GM12878 (cell line): Measurements from ENCODE around the gene RASGRF1. TPM values are rescaled to one million over a fixed set of nuclear protein-coding genes. Genes with fewer than 3 reads are reported as not detected.
A peak's percentile ranks its signal among the peaks of the same experiment; 100 is the strongest.

Experiments used
- ATAC-seq: fragments of 200-7000 bp; cut with Tn5 transposase; 3 replicates; pipeline ENCODE4 v1.9.1; 2020; ENCODE audit warnings: mild to moderate bottlenecking, moderate library complexity
- BruUV-seq: library from RNA; stranded (reverse); fragments of 400-500 nt; replicated peaks from 2 replicates; lab custom pipeline; 2021; lab: Mats Ljungman, UMichigan
- CTCF ChIA-PET: fragments of 300-600 bp; sonication (Branson Sonifier 250); formaldehyde crosslinking; extraction: SDS; loops from one replicate; lab custom pipeline; 2021; ENCODE audit warnings: inconsistent platforms; lab: Yijun Ruan, JAX
- POLR2A ChIA-PET: fragments of 350-600 bp; formaldehyde crosslinking; extraction: SDS; loops from one replicate; lab custom pipeline; 2021; ENCODE audit warnings: inconsistent platforms; lab: Charles Lee
- RAD21 ChIA-PET: fragments of 300-600 bp; sonication (Branson Sonifier 250); formaldehyde crosslinking; loops from one replicate; lab custom pipeline; 2023; ENCODE audit warnings: antibody characterized with exemption; ENCODE audit not compliant: unreplicated experiment; lab: Charles Lee
- SMC1A ChIA-PET: fragments of 300-600 bp; sonication (Branson Sonifier 250); formaldehyde crosslinking; loops from one replicate; lab custom pipeline; 2023; ENCODE audit not compliant: unreplicated experiment, uncharacterized antibody; lab: Charles Lee
- DNase-seq: peaks from one replicate; pipeline ENCODE4 v3.0.0-alpha.2; 2011; ENCODE audit warnings: low read depth, low spot score
- FAIRE-seq: peaks from 3 replicates; lab custom pipeline; 2011; peaks lifted over from hg19 to GRCh38; lab: Jason Lieb, UNC
- H2AFZ ChIP-seq: 2 replicates; pipeline ENCODE4 v1.6.0; 2011; ENCODE audit warnings: low read depth, low read length, control low read depth; ENCODE audit not compliant: control insufficient read depth
- H3K27ac ChIP-seq: 2 replicates; pipeline ENCODE4 v1.5.1; 2011; ENCODE audit warnings: control low read depth; ENCODE audit not compliant: control insufficient read depth, insufficient read depth
- H3K27me3 ChIP-seq, 2 experiments: replicated peaks in 1 of 2; 2 replicates each; pipeline versions ENCODE4 v1.6.0 to v1.6.1; 2011; ENCODE audit warnings: low read length in 1 of 2; ENCODE audit not compliant: control insufficient read depth in 2 of 2, insufficient read depth in 2 of 2
- H3K36me3 ChIP-seq, 2 experiments: 2 replicates each; pipeline ENCODE4 v1.5.1; 2011; ENCODE audit warnings: low read length in 1 of 2; ENCODE audit not compliant: control insufficient read depth in 2 of 2, insufficient read depth in 2 of 2
- H3K4me1 ChIP-seq: 2 replicates; pipeline ENCODE4 v1.6.1; 2011; ENCODE audit warnings: mild to moderate bottlenecking, low read length, moderate library complexity, mixed read lengths; ENCODE audit not compliant: control insufficient read depth, insufficient read depth
- H3K4me2 ChIP-seq: 2 replicates; pipeline ENCODE4 v1.6.0; 2011; ENCODE audit warnings: control low read depth; ENCODE audit not compliant: control insufficient read depth, insufficient read depth
- H3K4me3 ChIP-seq: fragments of 200-600 bp; sonication (generic); 2 replicates; pipeline ENCODE4 v1.5.1; 2016
- H3K79me2 ChIP-seq: 2 replicates; pipeline ENCODE4 v1.6.0; 2011; ENCODE audit warnings: low read length; ENCODE audit not compliant: control insufficient read depth, insufficient read depth
- H3K9ac ChIP-seq: 2 replicates; pipeline ENCODE4 v1.8.0; 2011; ENCODE audit warnings: low read length, control low read depth, mixed read lengths; ENCODE audit not compliant: control insufficient read depth, insufficient read depth
- H3K9me3 ChIP-seq: replicated peaks from 3 replicates; pipeline ENCODE4 v1.5.1; 2011; ENCODE audit warnings: mild to moderate bottlenecking, low read length; ENCODE audit not compliant: control insufficient read depth, insufficient read depth
- H4K20me1 ChIP-seq: 2 replicates; pipeline ENCODE4 v1.6.0; 2011; ENCODE audit not compliant: control insufficient read depth, insufficient read depth
- BCL11A ChIP-seq: IDR thresholded peaks from 2 replicates; pipeline ENCODE4 v1.6.1; 2011; ENCODE audit warnings: low read depth, low read length
- ETV6 ChIP-seq, 2 experiments: fragments of 450-650 bp in 1 of 2; IDR thresholded peaks in 1 of 2; conservative IDR thresholded peaks in 1 of 2; 2 replicates each; pipeline ENCODE4 v1.6.1; 2014; ENCODE audit warnings: antibody characterized with exemption in 1 of 2, borderline replicate concordance in 1 of 2, low read depth in 1 of 2, mild to moderate bottlenecking in 1 of 2, moderate library complexity in 1 of 2
- IKZF1 ChIP-seq: fragments of 450-650 bp; conservative IDR thresholded peaks from 2 replicates; pipeline ENCODE4 v1.6.1; 2017; ENCODE audit warnings: antibody characterized with exemption, mild to moderate bottlenecking
- IKZF2 ChIP-seq, 2 experiments: fragments of 450-650 bp; IDR thresholded peaks; 2 replicates each; pipeline ENCODE4 v1.6.1; 2017; ENCODE audit warnings: mild to moderate bottlenecking in 2 of 2, moderate library complexity in 2 of 2
- MXI1 ChIP-seq: fragments of 150-350 bp; IDR thresholded peaks from 2 replicates; pipeline ENCODE4 v1.6.1; 2011; ENCODE audit warnings: low read depth, mild to moderate bottlenecking, inconsistent platforms, low read length, improper control_type of control experiment
- POLR2AphosphoS2 ChIP-seq: IDR thresholded peaks from 2 replicates; pipeline ENCODE4 v1.6.1; 2011; ENCODE audit warnings: low read depth, mild to moderate bottlenecking, low read length, improper control_type of control experiment, moderate library complexity
- RUNX3 ChIP-seq: IDR thresholded peaks from 2 replicates; pipeline ENCODE4 v1.6.1; 2012; ENCODE audit warnings: low read length, inconsistent platforms
- SPI1 ChIP-seq: IDR thresholded peaks from 2 replicates; pipeline ENCODE4 v1.6.1; 2011; ENCODE audit warnings: low read depth, mild to moderate bottlenecking, low read length, moderate library complexity, borderline replicate concordance; ENCODE audit not compliant: insufficient read depth
- TCF3 ChIP-seq: IDR thresholded peaks from 2 replicates; pipeline ENCODE4 v1.6.1; 2012; ENCODE audit warnings: low read depth, mild to moderate bottlenecking, low read length, borderline replicate concordance; ENCODE audit not compliant: insufficient read depth
- WGBS: methylation state at CpG from one replicate; pipeline ENCODE4 v1.1.6; 2016; ENCODE audit warnings: low lambda C conversion rate; ENCODE audit not compliant: insufficient replicate concordance, insufficient coverage; ENCODE audit errors: missing lambda C conversion rate; 5-methylcytosine and 5-hydroxymethylcytosine counted together
- in situ Hi-C: fragments of 300-500 bp; cut with MboI; formaldehyde crosslinking; loops from 9 replicates; pipeline ENCODE4 v1.14.3; 2018; ENCODE audit warnings: mixed read lengths
- intact Hi-C: fragments of 100-400 bp; cut with micrococcal nuclease; formaldehyde crosslinking; loops from one replicate; pipeline ENCODE4 v1.14.2; 2022; ENCODE audit not compliant: unreplicated experiment
- polyA plus RNA-seq, 11 experiments: library from polyadenylated mRNA; depleted of rRNA in 4 of 11; unstranded in 6 of 11; stranded (reverse) in 5 of 11; fragments of >200 nt; fragmentation: Nextera tagmentation in 4 of 11; fragmentation: Illumina TruSeq in 1 of 11; extraction: Ambion mirVana in 4 of 11; extraction: Trizol in 1 of 11; gene quantifications; 1 replicate in 1 of 11; 2 replicates in 10 of 11; pipeline versions ENCODE4 v1.2.1 to v1.2.3, GENCODE V29; 2011 to 2016; ENCODE audit warnings: inconsistent platforms in 2 of 11, missing spikeins in 2 of 11, low read depth in 1 of 11
- total RNA-seq, 4 experiments: library from RNA; depleted of rRNA in 3 of 4; stranded (reverse); fragments of >200 nt in 3 of 4; fragmentation: Illumina TruSeq in 1 of 4; extraction: Trizol in 1 of 4; gene quantifications; 2 replicates each; pipeline versions ENCODE4 v1.2.1 to v1.2.3, GENCODE V29; 2013 to 2021
- TF ChIP-seq, protein P1 (sequence below): fragments of 450-650 bp; IDR thresholded peaks from 2 replicates; pipeline ENCODE4 v1.6.1; 2017; ENCODE audit warnings: mild to moderate bottlenecking

Gene RASGRF1
- total and polyA plus RNA-seq, 10 of the 15 experiments (the other 5 are each of a cell fraction or from before 2014, with no cell fraction given) = 0.20 to 1.9 (median 0.86) TPM

DNA sequence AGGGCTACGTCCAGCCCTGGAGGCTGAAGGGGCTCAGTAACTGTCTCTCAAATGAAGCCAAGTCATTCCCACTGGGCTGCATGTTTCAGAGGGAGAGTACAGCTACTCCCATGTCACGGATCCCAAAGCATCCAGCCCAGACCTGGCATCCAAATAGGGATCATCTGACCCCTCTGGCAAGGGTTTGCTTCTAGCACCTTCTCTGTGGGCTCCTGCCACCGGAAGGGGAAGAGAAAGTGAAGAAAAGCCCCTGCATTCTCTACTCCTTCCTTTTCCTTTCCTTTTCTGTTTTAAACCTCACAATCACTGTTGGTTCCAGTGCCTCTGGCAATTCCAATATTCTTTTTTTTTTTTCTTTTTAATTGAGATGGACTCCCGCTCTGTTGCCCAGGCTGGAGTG is 81.2 kb downstream of the RASGRF1 start:
- in situ Hi-C loops = loop anchor here (5.0 kb wide), 1 partner anchor 72 kb away; no protein-coding TSS in a partner anchor
- Histone ChIP-seq H3K27me3 (no peaks in the 10 kb centered on the region), H3K36me3 (no peaks in the 10 kb centered on the region), H2AFZ (peak overlapping the region; percentile 61), H3K9ac (no peak overlapping the region), H3K79me2 (no peaks in the 10 kb centered on the region; the same call in 1 of the 2 replicates), H4K20me1 (no peaks in the 10 kb centered on the region), H3K4me3 (no peak overlapping the region), H3K4me2 (peak overlapping the region; percentile 47; the same call in 1 of the 2 replicates), H3K9me3 (no peaks in the 10 kb centered on the region; the same call in 2 of the 3 replicates), H3K27ac (no peak overlapping the region), H3K4me1 (peaks cover 25% of the 10 kb centered on the region)
- no peak for FAIRE-seq
- ChIA-PET CTCF (interaction anchor here (2.2 kb wide), 2 partner anchors 19 to 100 kb away, joined by 6 to 7 read pairs; no protein-coding TSS in a partner anchor), SMC1A (interaction anchor here (0.6 kb wide), 1 partner anchor 45 kb away, joined by 3 read pairs; no protein-coding TSS in a partner anchor), POLR2A (no interaction called here), RAD21 (no interaction called here)
- BruUV-seq = no TSS peak
- DNase-seq = no peak
- TF ChIP-seq RUNX3 (0 out of 2 replicates have a peak, but pooled peaks have one; percentile 6), MXI1 (no peak), ETV6 (conservative IDR thresholded peaks at IDR 0.05 in 1 of 2, IDR thresholded peaks at IDR 0.05 in 1 of 2; ENCODE audit: borderline replicate concordance in 1 of 2, low read depth in 1 of 2) (peak in 1 of 2 experiments; percentile 30; a peak in 1 of 4 replicates), BCL11A (no peak), IKZF2 (IDR thresholded peaks at IDR 0.05) (peak; percentile 32 to 35; a peak in 2 of 4 replicates), TCF3 (no peak), POLR2AphosphoS2 (no peak), SPI1 (peak; percentile 54; the same call in 1 of the 2 replicates), IKZF1 (peak; percentile 47; the same call in 1 of the 2 replicates)
- TF ChIP-seq, protein P1, sequence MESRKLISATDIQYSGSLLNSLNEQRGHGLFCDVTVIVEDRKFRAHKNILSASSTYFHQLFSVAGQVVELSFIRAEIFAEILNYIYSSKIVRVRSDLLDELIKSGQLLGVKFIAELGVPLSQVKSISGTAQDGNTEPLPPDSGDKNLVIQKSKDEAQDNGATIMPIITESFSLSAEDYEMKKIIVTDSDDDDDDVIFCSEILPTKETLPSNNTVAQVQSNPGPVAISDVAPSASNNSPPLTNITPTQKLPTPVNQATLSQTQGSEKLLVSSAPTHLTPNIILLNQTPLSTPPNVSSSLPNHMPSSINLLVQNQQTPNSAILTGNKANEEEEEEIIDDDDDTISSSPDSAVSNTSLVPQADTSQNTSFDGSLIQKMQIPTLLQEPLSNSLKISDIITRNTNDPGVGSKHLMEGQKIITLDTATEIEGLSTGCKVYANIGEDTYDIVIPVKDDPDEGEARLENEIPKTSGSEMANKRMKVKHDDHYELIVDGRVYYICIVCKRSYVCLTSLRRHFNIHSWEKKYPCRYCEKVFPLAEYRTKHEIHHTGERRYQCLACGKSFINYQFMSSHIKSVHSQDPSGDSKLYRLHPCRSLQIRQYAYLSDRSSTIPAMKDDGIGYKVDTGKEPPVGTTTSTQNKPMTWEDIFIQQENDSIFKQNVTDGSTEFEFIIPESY = no peak
- peak; percentile 19; the same call in 2 of the 3 replicates for ATAC-seq
- whole genome bisulfite sequencing = 23% methylated on average over 3 of the region's 4 CpGs
- intact Hi-C loops = no loop called here
